Measurements from ENCODE around the gene CDC42. TPM values are rescaled to one million over a fixed set of nuclear protein-coding genes. Genes with fewer than 3 reads are reported as not detected.

The CDC42 gene
- total RNA-seq, 2 experiments from 2014 or later: 298 to 339 TPM

Other genes with a start within 250 kb of the CDC42 start
- under 1 TPM in 1 of 2 experiments, not detected in 1; 0.11 TPM for gene LDLRAD2, start 240.4 kb upstream of the CDC42 start, total RNA-seq
- gene HSPG2, start 115.4 kb upstream of the CDC42 start, total RNA-seq: 10 to 100 TPM; 19.6 to 20.6 TPM
- gene CELA3B, start 75.7 kb upstream of the CDC42 start, total RNA-seq: not detected
- gene CELA3A, start 51.1 kb upstream of the CDC42 start, total RNA-seq: not detected
- gene WNT4, start 90.4 kb downstream of the CDC42 start, total RNA-seq: not detected

All from activated CD4-positive, alpha-beta T cell treated with anti-CD3 and anti-CD28 coated beads for 36 hours (primary cell).